SK-N-SH treated with all-trans-retinoic acid at 6 μM for 48 hours (cell line): ENCODE data around the gene SORCS1.

Source experiments
- ESRRG ChIP-seq: fragments of 250-450 bp; sonication (Bioruptor Pico); IDR thresholded peaks from 2 replicates; pipeline ENCODE4 v1.6.1; 2021; ENCODE audit warnings: mild to moderate bottlenecking
- OSR1 ChIP-seq: fragments of 250-450 bp; sonication (Bioruptor Pico); IDR thresholded peaks from 2 replicates; pipeline ENCODE4 v1.8.0; 2022; ENCODE audit warnings: moderate library complexity, mild to moderate bottlenecking, inconsistent platforms
- PPARA ChIP-seq: fragments of 250-450 bp; sonication (Bioruptor Pico); IDR thresholded peaks from 2 replicates; pipeline ENCODE4 v1.5.0; 2020; ENCODE audit warnings: mild to moderate bottlenecking, borderline replicate concordance
- RARB ChIP-seq: fragments of 250-450 bp; sonication (Bioruptor Pico); IDR thresholded peaks from 2 replicates; pipeline ENCODE4 v1.8.0; 2021; ENCODE audit warnings: mild to moderate bottlenecking, moderate library complexity
- SNAI2 ChIP-seq: fragments of 250-450 bp; sonication (Bioruptor Pico); IDR thresholded peaks from 2 replicates; pipeline ENCODE4 v1.5.0; 2020; ENCODE audit warnings: mild to moderate bottlenecking, moderate library complexity
- TOX ChIP-seq: fragments of 250-450 bp; sonication (Bioruptor Pico); IDR thresholded peaks from 2 replicates; pipeline ENCODE4 v1.8.0; 2021; ENCODE audit warnings: mild to moderate bottlenecking, moderate library complexity, borderline replicate concordance
- ZC3H10 ChIP-seq: fragments of 250-450 bp; sonication (Bioruptor Pico); IDR thresholded peaks from 2 replicates; pipeline ENCODE4 v1.5.1; 2021; ENCODE audit warnings: mild to moderate bottlenecking, moderate library complexity
- ZFP3 ChIP-seq: fragments of 250-450 bp; sonication (Bioruptor Pico); IDR thresholded peaks from 2 replicates; pipeline ENCODE4 v1.5.0; 2020; ENCODE audit warnings: mild to moderate bottlenecking, moderate library complexity
- ZFP30 ChIP-seq: fragments of 450-650 bp; formaldehyde crosslinking; IDR thresholded peaks from 2 replicates; pipeline ENCODE4 v1.5.0; 2022; ENCODE audit warnings: mild to moderate bottlenecking, moderate library complexity
- TF ChIP-seq, protein P1 (sequence below): fragments of 250-450 bp; sonication (Bioruptor Pico); IDR thresholded peaks from 2 replicates; pipeline ENCODE4 v1.5.1; 2020; ENCODE audit warnings: low read depth, mild to moderate bottlenecking, moderate library complexity

- TF ChIP-seq ZFP3 (CRISPR knock-in tag), result no peak
- TF ChIP-seq OSR1 (CRISPR knock-in tag), result no peak
- no peak for TF ChIP-seq RARB (CRISPR knock-in tag)
- TF ChIP-seq TOX (CRISPR knock-in tag), result no peak
- TF ChIP-seq, protein P1, sequence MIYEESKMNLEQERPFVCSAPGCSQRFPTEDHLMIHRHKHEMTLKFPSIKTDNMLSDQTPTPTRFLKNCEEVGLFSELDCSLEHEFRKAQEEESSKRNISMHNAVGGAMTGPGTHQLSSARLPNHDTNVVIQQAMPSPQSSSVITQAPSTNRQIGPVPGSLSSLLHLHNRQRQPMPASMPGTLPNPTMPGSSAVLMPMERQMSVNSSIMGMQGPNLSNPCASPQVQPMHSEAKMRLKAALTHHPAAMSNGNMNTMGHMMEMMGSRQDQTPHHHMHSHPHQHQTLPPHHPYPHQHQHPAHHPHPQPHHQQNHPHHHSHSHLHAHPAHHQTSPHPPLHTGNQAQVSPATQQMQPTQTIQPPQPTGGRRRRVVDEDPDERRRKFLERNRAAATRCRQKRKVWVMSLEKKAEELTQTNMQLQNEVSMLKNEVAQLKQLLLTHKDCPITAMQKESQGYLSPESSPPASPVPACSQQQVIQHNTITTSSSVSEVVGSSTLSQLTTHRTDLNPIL (CRISPR knock-in tag), result no peak
- TF ChIP-seq PPARA (CRISPR knock-in tag), result no peak
- TF ChIP-seq ESRRG (CRISPR knock-in tag), result no peak
- TF ChIP-seq ZFP30 (CRISPR knock-in tag), result no peak
- no peak for TF ChIP-seq SNAI2
- no peak for TF ChIP-seq ZC3H10 (CRISPR knock-in tag)
Observed at GRCh38 chr10:107159871-107160270, 4.6 kb downstream of the SORCS1 start.
